Heart left ventricle (tissue), 13 donors: ENCODE measurements around the gene SUCO.

Experiments
- POLR2A ChIP-seq, 2 donors: fragments of 450-650 bp; IDR thresholded peaks; one replicate each; pipeline ENCODE4 v1.6.1; 2017; ENCODE audit warnings: antibody characterized with exemption in 2 of 2, mild to moderate bottlenecking in 2 of 2, moderate library complexity in 2 of 2
- TF ChIP-seq, protein P1 (sequence below), 12 donors: fragments of 200-600 bp; sonication (generic) in 4 of 12; IDR thresholded peaks; one replicate each; pipeline versions ENCODE4 v1.5.0 to v1.8.0; 2018 to 2022; ENCODE audit warnings: antibody characterized with exemption in 12 of 12, mild to moderate bottlenecking in 5 of 12
- donor health status: ischemic (EF 13 %, LVEDD 7.1; RV severe dilation, severe dysfunction).
- donor health status: DM: no; HTN: yes; CAD: no.
- donor health status: DM: no; HTN: no; CAD: no.
- donor health status: ischemic (EF 25% LVEDD 6.9; RV normal size, moderate dysfunction).
- donor health status: ischemic (EF 25% LVEDD 5.7; RV mildly dilated, moderate dysfunction).
- donor health status: ischemic (EF 35%, LVEDD 5.7; RV mildly dilated, moderate dysfunction).
- donor health status: nonischemic (EF 11% LVEDD 7.7; RV severe dilation, severe dysfunction).
- donor health status: DM: yes; HTN: yes; CAD: no.
- donor health status: PGD.
- donor health status: ischemic (EF 29% LVEDD 5.4; RV normal size, mild dysfunction).
- donor health status: nonischemic (EF 23%, LVEDD 6.1; RV moderate dilation, normal function).

DNA sequence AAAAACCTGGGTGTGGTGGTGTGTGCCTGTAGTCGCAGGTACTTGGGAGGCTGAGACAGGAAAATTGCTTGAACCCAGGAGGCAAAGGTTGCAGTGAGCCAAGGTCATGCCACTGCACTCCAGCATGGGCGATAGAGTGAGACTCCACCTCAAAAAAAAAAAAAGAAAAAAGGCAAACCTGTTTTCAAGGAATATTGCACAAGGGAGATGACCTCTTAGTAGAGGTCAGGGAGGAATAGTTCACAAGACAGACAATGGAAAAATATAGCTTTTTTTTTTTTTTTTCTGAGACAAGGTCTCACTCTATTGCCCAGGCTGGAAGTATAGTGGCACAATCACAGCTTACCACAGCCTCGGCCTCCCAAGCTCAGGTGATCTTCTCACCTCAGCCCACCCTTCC, 22.5 kb upstream of the SUCO start:
- TF ChIP-seq, protein P1, sequence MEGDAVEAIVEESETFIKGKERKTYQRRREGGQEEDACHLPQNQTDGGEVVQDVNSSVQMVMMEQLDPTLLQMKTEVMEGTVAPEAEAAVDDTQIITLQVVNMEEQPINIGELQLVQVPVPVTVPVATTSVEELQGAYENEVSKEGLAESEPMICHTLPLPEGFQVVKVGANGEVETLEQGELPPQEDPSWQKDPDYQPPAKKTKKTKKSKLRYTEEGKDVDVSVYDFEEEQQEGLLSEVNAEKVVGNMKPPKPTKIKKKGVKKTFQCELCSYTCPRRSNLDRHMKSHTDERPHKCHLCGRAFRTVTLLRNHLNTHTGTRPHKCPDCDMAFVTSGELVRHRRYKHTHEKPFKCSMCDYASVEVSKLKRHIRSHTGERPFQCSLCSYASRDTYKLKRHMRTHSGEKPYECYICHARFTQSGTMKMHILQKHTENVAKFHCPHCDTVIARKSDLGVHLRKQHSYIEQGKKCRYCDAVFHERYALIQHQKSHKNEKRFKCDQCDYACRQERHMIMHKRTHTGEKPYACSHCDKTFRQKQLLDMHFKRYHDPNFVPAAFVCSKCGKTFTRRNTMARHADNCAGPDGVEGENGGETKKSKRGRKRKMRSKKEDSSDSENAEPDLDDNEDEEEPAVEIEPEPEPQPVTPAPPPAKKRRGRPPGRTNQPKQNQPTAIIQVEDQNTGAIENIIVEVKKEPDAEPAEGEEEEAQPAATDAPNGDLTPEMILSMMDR (IDR thresholded peaks at IDR 0.05), result no peak
- TF ChIP-seq POLR2A (IDR thresholded peaks at IDR 0.05), result no peak
